ENCODE results near the gene OR2AE1.

Gene OR2AE1

GRCh38 chr7:99833289-99833877, 43.5 kb downstream of the OR2AE1 start:
- ChIA-PET CTCF (no interaction called here), POLR2A (no interaction called here)
- DNase-seq (ENCODE audit: extremely low spot score), result no peak
- no peak for TF ChIP-seq CTCF (IDR thresholded peaks at IDR 0.05; ENCODE audit: control extremely low read depth, extremely low read depth, low read depth, missing control alignments)

GRCh38 chr7:99831595-99831994, 45.2 kb downstream of the OR2AE1 start:
- no peak for DNase-seq (ENCODE audit: extremely low spot score)
- ChIA-PET POLR2A (no interaction called here), CTCF (interaction anchor here (1.1 to 1.3 kb wide), 2 partner anchors 9 to 13 kb away, joined by 3 to 4 read pairs; no protein-coding TSS in a partner anchor)
- no peak for TF ChIP-seq CTCF (IDR thresholded peaks at IDR 0.05; ENCODE audit: control extremely low read depth, extremely low read depth, low read depth, missing control alignments)

GRCh38 chr7:99829524-99830160, 47.2 kb downstream of the OR2AE1 start:
- ChIA-PET CTCF (interaction anchor here (1.0 to 1.1 kb wide), 3 partner anchors 9 to 22 kb away, joined by 3 to 4 read pairs (median 3); no protein-coding TSS in a partner anchor), POLR2A (no interaction called here)
- TF ChIP-seq CTCF (IDR thresholded peaks at IDR 0.05; ENCODE audit: control extremely low read depth, extremely low read depth, low read depth, missing control alignments), result no peak
- DNase-seq (ENCODE audit: extremely low spot score), result no peak

GRCh38 chr7:99828811-99829210, 48.0 kb downstream of the OR2AE1 start:
- ChIA-PET CTCF (interaction anchor here (1.0 to 1.1 kb wide), 2 partner anchors 11 to 23 kb away, joined by 3 read pairs; no protein-coding TSS in a partner anchor), POLR2A (no interaction called here)

GRCh38 chr7:99827040-99827778, 49.6 kb downstream of the OR2AE1 start:
- ChIA-PET CTCF (no interaction called here), POLR2A (no interaction called here)
- DNase-seq (ENCODE audit: extremely low spot score), result no peak
- no peak for TF ChIP-seq CTCF (IDR thresholded peaks at IDR 0.05; ENCODE audit: control extremely low read depth, extremely low read depth, low read depth, missing control alignments)

More at GRCh38 chr7:99828811-99829210, 48.0 kb downstream of the OR2AE1 start:
- TF ChIP-seq CTCF (IDR thresholded peaks at IDR 0.05; ENCODE audit: control extremely low read depth, extremely low read depth, low read depth, missing control alignments), result no peak
- no peak for DNase-seq (ENCODE audit: extremely low spot score)
